Prostate gland (tissue), 2 donors: ENCODE results near the gene LCTL.

Experiments used
- POLR2A ChIP-seq: fragments of 450-650 bp; IDR thresholded peaks from one replicate; pipeline ENCODE4 v1.6.1; 2016; ENCODE audit warnings: antibody characterized with exemption, mild to moderate bottlenecking
- POLR2AphosphoS5 ChIP-seq: sonication (generic); formaldehyde crosslinking; IDR thresholded peaks from one replicate; pipeline ENCODE4 v1.6.1; 2017; ENCODE audit warnings: antibody characterized with exemption
- TF ChIP-seq, protein P1 (sequence below), 4 experiments: fragments of 200-600 bp in 2 of 4; fragments of 450-650 bp in 2 of 4; sonication (generic) in 2 of 4; IDR thresholded peaks; 1 replicate in 3 of 4; 2 replicates in 1 of 4; pipeline ENCODE4 v1.5.1; 2016 to 2019; ENCODE audit warnings: antibody characterized with exemption in 4 of 4, mild to moderate bottlenecking in 2 of 4, moderate library complexity in 2 of 4

DNA sequence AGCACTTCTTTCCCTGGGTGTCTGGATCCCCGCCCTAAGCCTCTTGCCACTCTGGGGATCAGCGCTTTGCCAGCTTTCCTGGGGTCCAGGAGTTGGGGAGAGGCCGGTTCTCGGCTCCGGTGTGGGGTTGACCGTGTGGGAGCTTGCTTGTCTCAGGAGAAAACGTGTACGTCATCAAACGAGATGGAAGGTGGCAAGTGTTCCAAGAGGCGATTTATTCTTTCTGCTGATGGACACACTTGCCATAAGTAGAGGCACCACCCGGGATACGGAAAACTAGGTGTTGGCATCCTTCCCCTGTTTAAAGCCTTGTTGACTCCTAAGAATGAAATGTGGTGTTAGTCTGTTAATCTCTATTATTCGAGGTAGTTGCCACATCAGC lies 60.4 kb downstream of the LCTL start:
- TF ChIP-seq, protein P1, sequence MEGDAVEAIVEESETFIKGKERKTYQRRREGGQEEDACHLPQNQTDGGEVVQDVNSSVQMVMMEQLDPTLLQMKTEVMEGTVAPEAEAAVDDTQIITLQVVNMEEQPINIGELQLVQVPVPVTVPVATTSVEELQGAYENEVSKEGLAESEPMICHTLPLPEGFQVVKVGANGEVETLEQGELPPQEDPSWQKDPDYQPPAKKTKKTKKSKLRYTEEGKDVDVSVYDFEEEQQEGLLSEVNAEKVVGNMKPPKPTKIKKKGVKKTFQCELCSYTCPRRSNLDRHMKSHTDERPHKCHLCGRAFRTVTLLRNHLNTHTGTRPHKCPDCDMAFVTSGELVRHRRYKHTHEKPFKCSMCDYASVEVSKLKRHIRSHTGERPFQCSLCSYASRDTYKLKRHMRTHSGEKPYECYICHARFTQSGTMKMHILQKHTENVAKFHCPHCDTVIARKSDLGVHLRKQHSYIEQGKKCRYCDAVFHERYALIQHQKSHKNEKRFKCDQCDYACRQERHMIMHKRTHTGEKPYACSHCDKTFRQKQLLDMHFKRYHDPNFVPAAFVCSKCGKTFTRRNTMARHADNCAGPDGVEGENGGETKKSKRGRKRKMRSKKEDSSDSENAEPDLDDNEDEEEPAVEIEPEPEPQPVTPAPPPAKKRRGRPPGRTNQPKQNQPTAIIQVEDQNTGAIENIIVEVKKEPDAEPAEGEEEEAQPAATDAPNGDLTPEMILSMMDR (IDR thresholded peaks at IDR 0.05): no peak
- TF ChIP-seq POLR2A (no peak), POLR2AphosphoS5 (no peak)
